SU-DHL-6 (cell line): Measurements from ENCODE around the gene SVIL.

Experiments
- EZH2phosphoT487 ChIP-seq: fragments of 200-600 bp; sonication (generic), shearing (Covaris generic); conservative IDR thresholded peaks from 2 replicates; pipeline ENCODE4 v1.6.1; 2018; ENCODE audit warnings: mild to moderate bottlenecking, antibody characterized with exemption, low read length, moderate library complexity, mixed read lengths
- TF ChIP-seq, protein P1 (sequence below): fragments of 200-600 bp; sonication (generic); IDR thresholded peaks from one replicate; pipeline ENCODE4 v1.5.1; 2017; ENCODE audit warnings: antibody characterized with exemption, mild to moderate bottlenecking, low read length, moderate library complexity; ENCODE audit not compliant: insufficient read depth, poor library complexity, severe bottlenecking

DNA sequence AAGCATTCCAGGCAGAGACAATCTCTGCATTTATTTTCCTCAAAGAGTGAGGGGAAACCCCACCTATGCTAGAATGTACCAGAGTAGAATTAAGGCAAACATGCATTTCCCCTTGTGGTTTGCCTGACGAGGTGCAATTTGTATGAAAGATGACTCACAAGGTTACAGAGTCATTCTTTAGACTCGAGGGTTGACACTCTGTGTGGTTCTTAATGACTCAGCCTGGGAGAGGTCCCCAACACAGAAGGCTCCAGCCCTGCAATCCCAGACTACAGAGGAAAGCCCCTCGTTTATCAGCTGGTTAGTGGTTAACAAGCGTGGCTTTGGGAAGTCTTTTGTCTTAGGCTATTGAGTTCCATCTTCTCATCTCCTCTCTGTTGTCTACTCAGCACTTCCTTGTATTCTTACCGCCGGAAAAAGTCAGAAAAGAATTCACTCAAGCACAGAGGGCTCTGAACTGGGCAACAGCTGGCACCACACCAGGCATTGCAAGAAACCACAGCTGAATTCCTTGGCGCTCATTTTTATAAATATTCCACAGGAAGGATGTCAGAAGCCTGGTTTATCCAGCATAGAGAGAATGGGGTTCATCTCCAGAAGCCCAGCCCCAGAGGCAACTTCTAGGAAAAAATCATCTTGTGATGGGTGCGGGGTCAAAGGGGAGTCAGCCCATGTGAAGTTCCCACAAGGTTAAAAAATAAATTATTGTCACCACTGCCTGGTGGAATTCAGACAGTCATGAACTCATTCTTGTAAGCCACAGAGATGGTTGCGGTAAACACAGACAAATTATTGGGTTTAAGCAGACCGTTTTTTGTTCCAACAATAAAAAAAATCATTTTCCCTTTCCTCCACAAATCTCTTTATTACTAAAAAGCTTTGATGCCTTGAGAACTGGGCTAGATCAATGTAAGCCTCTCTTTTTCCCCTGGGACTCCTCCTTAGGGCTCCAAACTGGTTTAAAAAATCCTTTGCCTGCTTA is 24.5 kb upstream of the SVIL start:
- TF ChIP-seq, protein P1, sequence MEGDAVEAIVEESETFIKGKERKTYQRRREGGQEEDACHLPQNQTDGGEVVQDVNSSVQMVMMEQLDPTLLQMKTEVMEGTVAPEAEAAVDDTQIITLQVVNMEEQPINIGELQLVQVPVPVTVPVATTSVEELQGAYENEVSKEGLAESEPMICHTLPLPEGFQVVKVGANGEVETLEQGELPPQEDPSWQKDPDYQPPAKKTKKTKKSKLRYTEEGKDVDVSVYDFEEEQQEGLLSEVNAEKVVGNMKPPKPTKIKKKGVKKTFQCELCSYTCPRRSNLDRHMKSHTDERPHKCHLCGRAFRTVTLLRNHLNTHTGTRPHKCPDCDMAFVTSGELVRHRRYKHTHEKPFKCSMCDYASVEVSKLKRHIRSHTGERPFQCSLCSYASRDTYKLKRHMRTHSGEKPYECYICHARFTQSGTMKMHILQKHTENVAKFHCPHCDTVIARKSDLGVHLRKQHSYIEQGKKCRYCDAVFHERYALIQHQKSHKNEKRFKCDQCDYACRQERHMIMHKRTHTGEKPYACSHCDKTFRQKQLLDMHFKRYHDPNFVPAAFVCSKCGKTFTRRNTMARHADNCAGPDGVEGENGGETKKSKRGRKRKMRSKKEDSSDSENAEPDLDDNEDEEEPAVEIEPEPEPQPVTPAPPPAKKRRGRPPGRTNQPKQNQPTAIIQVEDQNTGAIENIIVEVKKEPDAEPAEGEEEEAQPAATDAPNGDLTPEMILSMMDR, result no peak
- no peak for TF ChIP-seq EZH2phosphoT487
